Fibroblast of villous mesenchyme (primary cell): Measurements from ENCODE around the gene GPD2. TPM values are rescaled to one million over a fixed set of nuclear protein-coding genes. Genes with fewer than 3 reads are reported as not detected.

Experiments
- DNase-seq: peaks from one replicate; pipeline ENCODE4 v3.0.0-alpha.2; 2010; ENCODE audit warnings: low read depth
- H3K4me3 ChIP-seq: 2 replicates; pipeline ENCODE4 v1.5.1; 2011; ENCODE audit warnings: low read depth, mild to moderate bottlenecking, low read length
- CTCF ChIP-seq: IDR thresholded peaks from 2 replicates; pipeline ENCODE4 v1.5.1; 2012; ENCODE audit warnings: low read depth, mild to moderate bottlenecking, low read length; ENCODE audit not compliant: insufficient read depth
- total RNA-seq: library from RNA; depleted of rRNA; stranded (reverse); fragments of >200 nt; gene quantifications from 2 replicates; pipeline ENCODE4 v1.2.3, GENCODE V29; 2012

GPD2 gene
- total RNA-seq, 1 donor: 63.9 TPM

GRCh38 chr2:156459720-156460119 is 23.5 kb downstream of the GPD2 start:
- no peak overlapping the region for H3K4me3 ChIP-seq
- TF ChIP-seq CTCF: no peak
- DNase-seq: no peak

- no peak for TF ChIP-seq CTCF
- no peak overlapping the region for H3K4me3 ChIP-seq
- DNase-seq: no peak
Measured at GRCh38 chr2:156464106-156464505, 27.9 kb downstream of the GPD2 start.

GRCh38 chr2:156465573-156465972 is 29.4 kb downstream of the GPD2 start:
- TF ChIP-seq CTCF: no peak
- no peak for DNase-seq
- H3K4me3 ChIP-seq: no peak overlapping the region

GRCh38 chr2:156466739-156467405 is 30.7 kb downstream of the GPD2 start:
- no peak for TF ChIP-seq CTCF
- DNase-seq: peak; percentile 52
- H3K4me3 ChIP-seq: peak overlapping the region; percentile 15

- no peak for DNase-seq
- no peak overlapping the region for H3K4me3 ChIP-seq
- TF ChIP-seq CTCF: no peak
Measured at GRCh38 chr2:156470975-156471583, 34.9 kb downstream of the GPD2 start.

- DNase-seq: peak; percentile 55
- TF ChIP-seq CTCF: no peak
- no peak overlapping the region for H3K4me3 ChIP-seq
Measured at GRCh38 chr2:156471762-156472161, 35.6 kb downstream of the GPD2 start.
